ENCODE measurements around the gene LINGO3. TPM values are rescaled to one million over a fixed set of nuclear protein-coding genes. Genes with fewer than 3 reads are reported as not detected.

LINGO3 gene
- total RNA-seq, 1 donor from 2014 or later = not detected

- DNase-seq = peak; percentile 73
Observed at GRCh38 chr19:2261438-2262172, 46.3 kb downstream of the LINGO3 start.

- no peak for DNase-seq
Observed at GRCh38 chr19:2260341-2260805, 47.6 kb downstream of the LINGO3 start.

GRCh38 chr19:2259336-2259735, 48.6 kb downstream of the LINGO3 start:
- DNase-seq = no peak

Other genes starting within 250 kb of the LINGO3 start
- gene MOB3A, start 211.8 kb downstream of the LINGO3 start, total RNA-seq = 26.4 and 54.0 TPM in 2 replicates
- 0.65 and 1.5 TPM in 2 replicates for gene IZUMO4, start 211.2 kb downstream of the LINGO3 start, total RNA-seq
- gene AP3D1, start 156.6 kb downstream of the LINGO3 start, total RNA-seq = 75.7 and 137 TPM in 2 replicates
- 5.4 and 8.8 TPM in 2 replicates for gene DOT1L, start 144.2 kb downstream of the LINGO3 start, total RNA-seq
- 64.0 and 84.9 TPM in 2 replicates for gene PLEKHJ1, start 71.8 kb downstream of the LINGO3 start, total RNA-seq
- 43.4 and 93.6 TPM in 2 replicates for gene SF3A2, start 71.3 kb downstream of the LINGO3 start, total RNA-seq
- gene AMH, start 58.8 kb downstream of the LINGO3 start, total RNA-seq = 1.3 and 1.5 TPM in 2 replicates
- gene JSRP1, start 51.7 kb downstream of the LINGO3 start, total RNA-seq = 0.17 TPM in 1 of 2 replicates, not detected in the other
- gene PEAK3, start 26.0 kb downstream of the LINGO3 start, total RNA-seq = 0.17 and 0.19 TPM in 2 replicates
- gene LSM7, start 20.4 kb upstream of the LINGO3 start, total RNA-seq = 114 and 166 TPM in 2 replicates
- 32.1 and 33.2 TPM in 2 replicates for gene SPPL2B, start 20.5 kb upstream of the LINGO3 start, total RNA-seq
- under 0.01 and 0.14 TPM in 2 replicates for gene TMPRSS9, start 52.1 kb upstream of the LINGO3 start, total RNA-seq
- gene TIMM13, start 119.4 kb upstream of the LINGO3 start, total RNA-seq = 48.3 and 53.5 TPM in 2 replicates
- 57.3 and 179 TPM in 2 replicates for gene LMNB2, start 148.8 kb upstream of the LINGO3 start, total RNA-seq
- 53.4 and 114 TPM in 2 replicates for gene GADD45B, start 168.0 kb upstream of the LINGO3 start, total RNA-seq